Left renal pelvis (tissue), 4 donors: ENCODE data around the gene LARP1B. TPM values are rescaled to one million over a fixed set of nuclear protein-coding genes. Genes with fewer than 3 reads are reported as not detected.

Experiments used
- polyA plus RNA-seq, 4 donors: library from polyadenylated mRNA; unstranded; fragments of 120-200 nt; gene quantifications; one replicate each; pipeline ENCODE4 v1.2.1, GENCODE V29; 2013; ENCODE audit not compliant: insufficient read length in 4 of 4

The LARP1B gene
- polyA plus RNA-seq, 4 donors: 18.0 to 25.2 (median 23.7) TPM

Other genes starting within 250 kb of the LARP1B start
- gene PLK4, start 180.4 kb upstream of the LARP1B start, polyA plus RNA-seq: 10 to 100 TPM; 17.5 to 25.5 (median 21.3) TPM
- 10 to 100 TPM; 20.9 to 37.9 (median 25.7) TPM for gene MFSD8, start 96.1 kb upstream of the LARP1B start, polyA plus RNA-seq
- 10 to 100 TPM in 3 of 4 donors, 1 to 10 TPM in 1; 8.6 to 17.4 (median 14.5) TPM for gene ABHD18, start 95.9 kb upstream of the LARP1B start, polyA plus RNA-seq
- 100 to 1,000 TPM; 102 to 137 (median 122) TPM for gene PGRMC2, start 226.5 kb downstream of the LARP1B start, polyA plus RNA-seq